GM12878 (cell line): ENCODE results near the gene CREBRF. TPM values are rescaled to one million over a fixed set of nuclear protein-coding genes. Genes with fewer than 3 reads are reported as not detected.

Experiments used
- ATAC-seq: fragments of 200-7000 bp; cut with Tn5 transposase; 3 replicates; pipeline ENCODE4 v1.9.1; 2020; ENCODE audit warnings: mild to moderate bottlenecking, moderate library complexity
- BruUV-seq: library from RNA; stranded (reverse); fragments of 400-500 nt; replicated peaks from 2 replicates; lab custom pipeline; 2021; lab: Mats Ljungman, UMichigan
- CTCF ChIA-PET: fragments of 300-600 bp; sonication (Branson Sonifier 250); formaldehyde crosslinking; extraction: SDS; loops from one replicate; lab custom pipeline; 2021; ENCODE audit warnings: inconsistent platforms; lab: Yijun Ruan, JAX
- POLR2A ChIA-PET: fragments of 350-600 bp; formaldehyde crosslinking; extraction: SDS; loops from one replicate; lab custom pipeline; 2021; ENCODE audit warnings: inconsistent platforms; lab: Charles Lee
- RAD21 ChIA-PET: fragments of 300-600 bp; sonication (Branson Sonifier 250); formaldehyde crosslinking; loops from one replicate; lab custom pipeline; 2023; ENCODE audit warnings: antibody characterized with exemption; ENCODE audit not compliant: unreplicated experiment; lab: Charles Lee
- SMC1A ChIA-PET: fragments of 300-600 bp; sonication (Branson Sonifier 250); formaldehyde crosslinking; loops from one replicate; lab custom pipeline; 2023; ENCODE audit not compliant: unreplicated experiment, uncharacterized antibody; lab: Charles Lee
- DNase-seq: peaks from one replicate; pipeline ENCODE4 v3.0.0-alpha.2; 2011; ENCODE audit warnings: low read depth, low spot score
- FAIRE-seq: peaks from 3 replicates; lab custom pipeline; 2011; peaks lifted over from hg19 to GRCh38; lab: Jason Lieb, UNC
- H2AFZ ChIP-seq: 2 replicates; pipeline ENCODE4 v1.6.0; 2011; ENCODE audit warnings: low read depth, low read length, control low read depth; ENCODE audit not compliant: control insufficient read depth
- H3K27ac ChIP-seq: 2 replicates; pipeline ENCODE4 v1.5.1; 2011; ENCODE audit warnings: control low read depth; ENCODE audit not compliant: control insufficient read depth, insufficient read depth
- H3K27me3 ChIP-seq, 2 experiments: replicated peaks in 1 of 2; 2 replicates each; pipeline versions ENCODE4 v1.6.0 to v1.6.1; 2011; ENCODE audit warnings: low read length in 1 of 2; ENCODE audit not compliant: control insufficient read depth in 2 of 2, insufficient read depth in 2 of 2
- H3K36me3 ChIP-seq, 2 experiments: 2 replicates each; pipeline ENCODE4 v1.5.1; 2011; ENCODE audit warnings: low read length in 1 of 2; ENCODE audit not compliant: control insufficient read depth in 2 of 2, insufficient read depth in 2 of 2
- H3K4me1 ChIP-seq: 2 replicates; pipeline ENCODE4 v1.6.1; 2011; ENCODE audit warnings: mild to moderate bottlenecking, low read length, moderate library complexity, mixed read lengths; ENCODE audit not compliant: control insufficient read depth, insufficient read depth
- H3K4me2 ChIP-seq: 2 replicates; pipeline ENCODE4 v1.6.0; 2011; ENCODE audit warnings: control low read depth; ENCODE audit not compliant: control insufficient read depth, insufficient read depth
- H3K4me3 ChIP-seq: fragments of 200-600 bp; sonication (generic); 2 replicates; pipeline ENCODE4 v1.5.1; 2016
- H3K79me2 ChIP-seq: 2 replicates; pipeline ENCODE4 v1.6.0; 2011; ENCODE audit warnings: low read length; ENCODE audit not compliant: control insufficient read depth, insufficient read depth
- H3K9ac ChIP-seq: 2 replicates; pipeline ENCODE4 v1.8.0; 2011; ENCODE audit warnings: low read length, control low read depth, mixed read lengths; ENCODE audit not compliant: control insufficient read depth, insufficient read depth
- H3K9me3 ChIP-seq: replicated peaks from 3 replicates; pipeline ENCODE4 v1.5.1; 2011; ENCODE audit warnings: mild to moderate bottlenecking, low read length; ENCODE audit not compliant: control insufficient read depth, insufficient read depth
- H4K20me1 ChIP-seq: 2 replicates; pipeline ENCODE4 v1.6.0; 2011; ENCODE audit not compliant: control insufficient read depth, insufficient read depth
- BCL11A ChIP-seq: IDR thresholded peaks from 2 replicates; pipeline ENCODE4 v1.6.1; 2011; ENCODE audit warnings: low read depth, low read length
- FOS ChIP-seq: IDR thresholded peaks from 3 replicates; pipeline ENCODE4 v1.6.1; 2011; ENCODE audit warnings: borderline replicate concordance; ENCODE audit not compliant: insufficient read length; ENCODE audit errors: extremely low read depth
- LARP7 ChIP-seq: fragments of 450-650 bp; IDR thresholded peaks from 2 replicates; pipeline ENCODE4 v1.6.1; 2017; ENCODE audit warnings: mild to moderate bottlenecking
- NFIC ChIP-seq: IDR thresholded peaks from 2 replicates; pipeline ENCODE4 v1.6.1; 2012; ENCODE audit warnings: low read depth, mild to moderate bottlenecking, inconsistent platforms, low read length, moderate library complexity
- RAD21 ChIP-seq: IDR thresholded peaks from 2 replicates; pipeline ENCODE4 v1.6.1; 2011; ENCODE audit warnings: mild to moderate bottlenecking, low read depth, low read length, moderate library complexity; ENCODE audit not compliant: insufficient read depth
- TARDBP ChIP-seq: IDR thresholded peaks from 2 replicates; pipeline ENCODE4 v1.6.1; 2016; ENCODE audit warnings: borderline replicate concordance
- ZSCAN29 ChIP-seq: fragments of 450-650 bp; IDR thresholded peaks from 2 replicates; pipeline ENCODE4 v1.6.1; 2017; ENCODE audit warnings: mild to moderate bottlenecking, moderate library complexity
- WGBS: methylation state at CpG from one replicate; pipeline ENCODE4 v1.1.6; 2016; ENCODE audit warnings: low lambda C conversion rate; ENCODE audit not compliant: insufficient replicate concordance, insufficient coverage; ENCODE audit errors: missing lambda C conversion rate; 5-methylcytosine and 5-hydroxymethylcytosine counted together
- in situ Hi-C: fragments of 300-500 bp; cut with MboI; formaldehyde crosslinking; loops from 9 replicates; pipeline ENCODE4 v1.14.3; 2018; ENCODE audit warnings: mixed read lengths
- intact Hi-C: fragments of 100-400 bp; cut with micrococcal nuclease; formaldehyde crosslinking; loops from one replicate; pipeline ENCODE4 v1.14.2; 2022; ENCODE audit not compliant: unreplicated experiment
- polyA plus RNA-seq, 11 experiments: library from polyadenylated mRNA; depleted of rRNA in 4 of 11; unstranded in 6 of 11; stranded (reverse) in 5 of 11; fragments of >200 nt; fragmentation: Nextera tagmentation in 4 of 11; fragmentation: Illumina TruSeq in 1 of 11; extraction: Ambion mirVana in 4 of 11; extraction: Trizol in 1 of 11; gene quantifications; 1 replicate in 1 of 11; 2 replicates in 10 of 11; pipeline versions ENCODE4 v1.2.1 to v1.2.3, GENCODE V29; 2011 to 2016; ENCODE audit warnings: inconsistent platforms in 2 of 11, missing spikeins in 2 of 11, low read depth in 1 of 11
- total RNA-seq, 4 experiments: library from RNA; depleted of rRNA in 3 of 4; stranded (reverse); fragments of >200 nt in 3 of 4; fragmentation: Illumina TruSeq in 1 of 4; extraction: Trizol in 1 of 4; gene quantifications; 2 replicates each; pipeline versions ENCODE4 v1.2.1 to v1.2.3, GENCODE V29; 2013 to 2021
- TF ChIP-seq, protein P1 (sequence below): fragments of 450-650 bp; IDR thresholded peaks from 2 replicates; pipeline ENCODE4 v1.6.1; 2018; ENCODE audit warnings: mild to moderate bottlenecking, low read depth, moderate library complexity; ENCODE audit not compliant: partially characterized antibody
- TF ChIP-seq, protein P2 (sequence below): fragments of 450-650 bp; IDR thresholded peaks from 2 replicates; pipeline ENCODE4 v1.6.1; 2018; ENCODE audit warnings: borderline replicate concordance, mild to moderate bottlenecking; ENCODE audit not compliant: partially characterized antibody
- TF ChIP-seq, protein P3 (sequence below): fragments of 450-650 bp; IDR thresholded peaks from 2 replicates; pipeline ENCODE4 v1.6.1; 2014; ENCODE audit warnings: mild to moderate bottlenecking
- TF ChIP-seq, protein P4 (sequence below): IDR thresholded peaks from 2 replicates; pipeline ENCODE4 v1.6.1; 2011; ENCODE audit warnings: low read depth, mild to moderate bottlenecking, low read length, moderate library complexity, borderline replicate concordance; ENCODE audit errors: extremely low read depth
- TF ChIP-seq, protein P5 (sequence below): fragments of 450-650 bp; IDR thresholded peaks from 2 replicates; pipeline ENCODE4 v1.6.1; 2016; ENCODE audit warnings: mild to moderate bottlenecking

CREBRF gene
- total and polyA plus RNA-seq, 10 of the 15 experiments (the other 5 are each of a cell fraction or from before 2014, with no cell fraction given) = 1.2 to 12.7 (median 3.9) TPM

DNA sequence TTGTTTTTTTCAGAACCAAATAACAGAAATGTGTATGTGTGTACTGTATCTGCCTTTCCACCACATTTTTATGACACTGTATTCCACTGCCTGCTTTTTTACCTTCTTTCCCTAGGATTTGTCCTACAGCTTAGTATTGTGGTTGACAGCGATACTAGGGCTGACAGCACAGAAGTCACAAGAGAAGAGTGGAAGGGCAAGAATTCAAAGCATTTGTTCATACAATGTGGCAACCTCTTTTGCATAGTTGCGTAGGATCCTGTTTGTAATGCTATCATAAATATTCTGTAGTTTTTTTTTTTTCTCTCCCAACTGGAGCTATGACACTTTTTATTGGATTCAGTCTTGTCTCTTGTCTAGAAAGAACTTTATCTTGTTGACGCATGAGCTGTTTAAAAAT, 82.6 kb downstream of the CREBRF start:
- no TSS peak for BruUV-seq
- Histone ChIP-seq H3K36me3 (no peaks in the 10 kb centered on the region), H3K4me1 (no peaks in the 10 kb centered on the region; the same call in 1 of the 2 replicates), H3K4me2 (no peak overlapping the region), H3K79me2 (no peaks in the 10 kb centered on the region), H3K9me3 (no peaks in the 10 kb centered on the region), H3K27ac (no peak overlapping the region)
- no peak for DNase-seq
- no peak for FAIRE-seq
- intact Hi-C loops = no loop called here
- ATAC-seq = no peak
- no peak for TF ChIP-seq RAD21
- TF ChIP-seq TARDBP = no peak
- TF ChIP-seq, protein P1, sequence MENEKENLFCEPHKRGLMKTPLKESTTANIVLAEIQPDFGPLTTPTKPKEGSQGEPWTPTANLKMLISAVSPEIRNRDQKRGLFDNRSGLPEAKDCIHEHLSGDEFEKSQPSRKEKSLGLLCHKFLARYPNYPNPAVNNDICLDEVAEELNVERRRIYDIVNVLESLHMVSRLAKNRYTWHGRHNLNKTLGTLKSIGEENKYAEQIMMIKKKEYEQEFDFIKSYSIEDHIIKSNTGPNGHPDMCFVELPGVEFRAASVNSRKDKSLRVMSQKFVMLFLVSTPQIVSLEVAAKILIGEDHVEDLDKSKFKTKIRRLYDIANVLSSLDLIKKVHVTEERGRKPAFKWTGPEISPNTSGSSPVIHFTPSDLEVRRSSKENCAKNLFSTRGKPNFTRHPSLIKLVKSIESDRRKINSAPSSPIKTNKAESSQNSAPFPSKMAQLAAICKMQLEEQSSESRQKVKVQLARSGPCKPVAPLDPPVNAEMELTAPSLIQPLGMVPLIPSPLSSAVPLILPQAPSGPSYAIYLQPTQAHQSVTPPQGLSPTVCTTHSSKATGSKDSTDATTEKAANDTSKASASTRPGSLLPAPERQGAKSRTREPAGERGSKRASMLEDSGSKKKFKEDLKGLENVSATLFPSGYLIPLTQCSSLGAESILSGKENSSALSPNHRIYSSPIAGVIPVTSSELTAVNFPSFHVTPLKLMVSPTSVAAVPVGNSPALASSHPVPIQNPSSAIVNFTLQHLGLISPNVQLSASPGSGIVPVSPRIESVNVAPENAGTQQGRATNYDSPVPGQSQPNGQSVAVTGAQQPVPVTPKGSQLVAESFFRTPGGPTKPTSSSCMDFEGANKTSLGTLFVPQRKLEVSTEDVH = no peak
- TF ChIP-seq, protein P2, sequence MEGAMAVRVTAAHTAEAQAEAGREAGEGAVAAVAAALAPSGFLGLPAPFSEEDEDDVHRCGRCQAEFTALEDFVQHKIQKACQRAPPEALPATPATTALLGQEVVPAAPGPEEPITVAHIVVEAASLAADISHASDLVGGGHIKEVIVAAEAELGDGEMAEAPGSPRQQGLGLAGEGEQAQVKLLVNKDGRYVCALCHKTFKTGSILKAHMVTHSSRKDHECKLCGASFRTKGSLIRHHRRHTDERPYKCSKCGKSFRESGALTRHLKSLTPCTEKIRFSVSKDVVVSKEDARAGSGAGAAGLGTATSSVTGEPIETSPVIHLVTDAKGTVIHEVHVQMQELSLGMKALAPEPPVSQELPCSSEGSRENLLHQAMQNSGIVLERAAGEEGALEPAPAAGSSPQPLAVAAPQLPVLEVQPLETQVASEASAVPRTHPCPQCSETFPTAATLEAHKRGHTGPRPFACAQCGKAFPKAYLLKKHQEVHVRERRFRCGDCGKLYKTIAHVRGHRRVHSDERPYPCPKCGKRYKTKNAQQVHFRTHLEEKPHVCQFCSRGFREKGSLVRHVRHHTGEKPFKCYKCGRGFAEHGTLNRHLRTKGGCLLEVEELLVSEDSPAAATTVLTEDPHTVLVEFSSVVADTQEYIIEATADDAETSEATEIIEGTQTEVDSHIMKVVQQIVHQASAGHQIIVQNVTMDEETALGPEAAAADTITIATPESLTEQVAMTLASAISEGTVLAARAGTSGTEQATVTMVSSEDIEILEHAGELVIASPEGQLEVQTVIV = no peak
- no peak for TF ChIP-seq ZSCAN29
- TF ChIP-seq LARP7 = no peak
- no peak for TF ChIP-seq NFIC
- TF ChIP-seq, protein P3, sequence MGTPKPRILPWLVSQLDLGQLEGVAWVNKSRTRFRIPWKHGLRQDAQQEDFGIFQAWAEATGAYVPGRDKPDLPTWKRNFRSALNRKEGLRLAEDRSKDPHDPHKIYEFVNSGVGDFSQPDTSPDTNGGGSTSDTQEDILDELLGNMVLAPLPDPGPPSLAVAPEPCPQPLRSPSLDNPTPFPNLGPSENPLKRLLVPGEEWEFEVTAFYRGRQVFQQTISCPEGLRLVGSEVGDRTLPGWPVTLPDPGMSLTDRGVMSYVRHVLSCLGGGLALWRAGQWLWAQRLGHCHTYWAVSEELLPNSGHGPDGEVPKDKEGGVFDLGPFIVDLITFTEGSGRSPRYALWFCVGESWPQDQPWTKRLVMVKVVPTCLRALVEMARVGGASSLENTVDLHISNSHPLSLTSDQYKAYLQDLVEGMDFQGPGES = no peak
- TF ChIP-seq BCL11A = no peak
- TF ChIP-seq FOS = no peak
- TF ChIP-seq, protein P4, sequence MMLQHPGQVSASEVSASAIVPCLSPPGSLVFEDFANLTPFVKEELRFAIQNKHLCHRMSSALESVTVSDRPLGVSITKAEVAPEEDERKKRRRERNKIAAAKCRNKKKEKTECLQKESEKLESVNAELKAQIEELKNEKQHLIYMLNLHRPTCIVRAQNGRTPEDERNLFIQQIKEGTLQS = no peak
- TF ChIP-seq, protein P5, sequence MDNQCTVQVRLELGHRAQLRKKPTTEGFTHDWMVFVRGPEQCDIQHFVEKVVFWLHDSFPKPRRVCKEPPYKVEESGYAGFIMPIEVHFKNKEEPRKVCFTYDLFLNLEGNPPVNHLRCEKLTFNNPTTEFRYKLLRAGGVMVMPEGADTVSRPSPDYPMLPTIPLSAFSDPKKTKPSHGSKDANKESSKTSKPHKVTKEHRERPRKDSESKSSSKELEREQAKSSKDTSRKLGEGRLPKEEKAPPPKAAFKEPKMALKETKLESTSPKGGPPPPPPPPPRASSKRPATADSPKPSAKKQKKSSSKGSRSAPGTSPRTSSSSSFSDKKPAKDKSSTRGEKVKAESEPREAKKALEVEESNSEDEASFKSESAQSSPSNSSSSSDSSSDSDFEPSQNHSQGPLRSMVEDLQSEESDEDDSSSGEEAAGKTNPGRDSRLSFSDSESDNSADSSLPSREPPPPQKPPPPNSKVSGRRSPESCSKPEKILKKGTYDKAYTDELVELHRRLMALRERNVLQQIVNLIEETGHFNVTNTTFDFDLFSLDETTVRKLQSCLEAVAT = no peak
- TF ChIP-seq, all 136 proteins: peak for 0
- POLR2A ChIA-PET = no interaction called here
- Histone ChIP-seq H3K4me3 (no peak overlapping the region), H3K27me3 (no peaks in the 10 kb centered on the region), H2AFZ (no peak overlapping the region), H3K9ac (no peak overlapping the region), H4K20me1 (no peaks in the 10 kb centered on the region)
- CTCF ChIA-PET = no interaction called here
- 97% methylated on average over 3 of the region's 3 CpGs for WGBS
- SMC1A ChIA-PET = interaction anchor here (1.4 kb wide), 1 partner anchor 81 kb away, joined by 3 read pairs; no protein-coding TSS in a partner anchor
- in situ Hi-C loops = no loop called here
- RAD21 ChIA-PET = no interaction called here
